ENCODE measurements around the gene WDR6. TPM values are rescaled to one million over a fixed set of nuclear protein-coding genes. Genes with fewer than 3 reads are reported as not detected.

Gene WDR6
- polyA plus RNA-seq, 2 donors: 64.5 to 79.0 TPM

GRCh38 chr3:49035281-49035680, 28.1 kb downstream of the WDR6 start:
- 91 to 97% methylated on average over 3 of the region's 3 CpGs for WGBS, 2 donors
- no peak overlapping the region for H3K27ac ChIP-seq (ENCODE audit: low read depth in 2 of 2, low read length in 1 of 2)
- H3K9me3 ChIP-seq (ENCODE audit: control insufficient read depth in 2 of 2, insufficient read depth in 1 of 2, low read depth in 1 of 2, low read length in 1 of 2): no peaks in the 10 kb centered on the region
- H3K4me3 ChIP-seq (ENCODE audit: low read depth in 1 of 2, low read length in 2 of 2): no peak overlapping the region
- H3K36me3 ChIP-seq (ENCODE audit: control insufficient read depth in 2 of 2, insufficient read depth in 2 of 2, low read length in 1 of 2): peaks cover 9 to 24% of the 10 kb centered on the region in 2 donors
- no peaks in the 10 kb centered on the region for H3K27me3 ChIP-seq (ENCODE audit: control insufficient read depth in 1 of 2, insufficient read depth in 2 of 2, low read length in 2 of 2)
- no peaks in the 10 kb centered on the region for H3K4me1 ChIP-seq (ENCODE audit: control insufficient read depth in 2 of 2, insufficient read depth in 2 of 2, low read length in 1 of 2)

- H3K9me3 ChIP-seq (ENCODE audit: control insufficient read depth in 2 of 2, insufficient read depth in 1 of 2, low read depth in 1 of 2, low read length in 1 of 2): no peaks in the 10 kb centered on the region
- 94 to 100% methylated on average over 1 of the region's 1 CpG for WGBS, 2 donors
- H3K4me1 ChIP-seq (ENCODE audit: control insufficient read depth in 2 of 2, insufficient read depth in 2 of 2, low read length in 1 of 2): no peaks in the 10 kb centered on the region
- peaks cover 14 to 19% of the 10 kb centered on the region in 2 donors for H3K36me3 ChIP-seq (ENCODE audit: control insufficient read depth in 2 of 2, insufficient read depth in 2 of 2, low read length in 1 of 2)
- no peak overlapping the region for H3K27ac ChIP-seq (ENCODE audit: low read depth in 2 of 2, low read length in 1 of 2)
- H3K4me3 ChIP-seq (ENCODE audit: low read depth in 1 of 2, low read length in 2 of 2): no peak overlapping the region
- H3K27me3 ChIP-seq (ENCODE audit: control insufficient read depth in 1 of 2, insufficient read depth in 2 of 2, low read length in 2 of 2): no peaks in the 10 kb centered on the region
These were observed 46.4 kb downstream of the WDR6 start for GRCh38 chr3:49053543-49053942.

- Histone ChIP-seq H3K4me3 (ENCODE audit: low read depth in 1 of 2, low read length in 2 of 2) (no peak overlapping the region), H3K36me3 (ENCODE audit: control insufficient read depth in 2 of 2, insufficient read depth in 2 of 2, low read length in 1 of 2) (peaks cover 14 to 19% of the 10 kb centered on the region in 2 donors), H3K9me3 (ENCODE audit: control insufficient read depth in 2 of 2, insufficient read depth in 1 of 2, low read depth in 1 of 2, low read length in 1 of 2) (no peaks in the 10 kb centered on the region), H3K27ac (ENCODE audit: low read depth in 2 of 2, low read length in 1 of 2) (no peak overlapping the region), H3K27me3 (ENCODE audit: control insufficient read depth in 1 of 2, insufficient read depth in 2 of 2, low read length in 2 of 2) (no peaks in the 10 kb centered on the region), H3K4me1 (ENCODE audit: control insufficient read depth in 2 of 2, insufficient read depth in 2 of 2, low read length in 1 of 2) (no peaks in the 10 kb centered on the region)
- WGBS, 2 donors: 97 to 99% methylated on average over 2 of the region's 2 CpGs
These were observed 47.2 kb downstream of the WDR6 start for GRCh38 chr3:49054344-49054862.

- Histone ChIP-seq H3K4me1 (ENCODE audit: control insufficient read depth in 2 of 2, insufficient read depth in 2 of 2, low read length in 1 of 2) (no peaks in the 10 kb centered on the region), H3K4me3 (ENCODE audit: low read depth in 1 of 2, low read length in 2 of 2) (no peak overlapping the region), H3K9me3 (ENCODE audit: control insufficient read depth in 2 of 2, insufficient read depth in 1 of 2, low read depth in 1 of 2, low read length in 1 of 2) (no peaks in the 10 kb centered on the region), H3K27me3 (ENCODE audit: control insufficient read depth in 1 of 2, insufficient read depth in 2 of 2, low read length in 2 of 2) (no peaks in the 10 kb centered on the region), H3K36me3 (ENCODE audit: control insufficient read depth in 2 of 2, insufficient read depth in 2 of 2, low read length in 1 of 2) (peaks cover 14 to 22% of the 10 kb centered on the region in 2 donors), H3K27ac (ENCODE audit: low read depth in 2 of 2, low read length in 1 of 2) (no peak overlapping the region)
- 96 to 97% methylated on average over 10 of the region's 10 CpGs for WGBS, 2 donors
These were observed 50.1 kb downstream of the WDR6 start for GRCh38 chr3:49057268-49057667.

GRCh38 chr3:49058011-49058410, 50.8 kb downstream of the WDR6 start:
- 93 to 94% methylated on average over 7 of the region's 7 CpGs for WGBS, 2 donors
- Histone ChIP-seq H3K27me3 (ENCODE audit: control insufficient read depth in 1 of 2, insufficient read depth in 2 of 2, low read length in 2 of 2) (no peaks in the 10 kb centered on the region), H3K36me3 (ENCODE audit: control insufficient read depth in 2 of 2, insufficient read depth in 2 of 2, low read length in 1 of 2) (peaks cover 14 to 20% of the 10 kb centered on the region in 2 donors), H3K4me3 (ENCODE audit: low read depth in 1 of 2, low read length in 2 of 2) (no peak overlapping the region), H3K9me3 (ENCODE audit: control insufficient read depth in 2 of 2, insufficient read depth in 1 of 2, low read depth in 1 of 2, low read length in 1 of 2) (no peaks in the 10 kb centered on the region), H3K27ac (ENCODE audit: low read depth in 2 of 2, low read length in 1 of 2) (no peak overlapping the region), H3K4me1 (ENCODE audit: control insufficient read depth in 2 of 2, insufficient read depth in 2 of 2, low read length in 1 of 2) (no peaks in the 10 kb centered on the region)

Other genes with a start within 250 kb of the WDR6 start
- gene PRKAR2A, start 159.5 kb upstream of the WDR6 start, polyA plus RNA-seq: 10 to 100 TPM in 1 of 2 donors, 1 to 10 TPM in 1; 7.2 to 11.3 TPM
- gene SLC25A20, start 108.5 kb upstream of the WDR6 start, polyA plus RNA-seq: 1 to 10 TPM; 5.8 to 9.0 TPM
- gene ARIH2, start 88.5 kb upstream of the WDR6 start, polyA plus RNA-seq: 10 to 100 TPM; 32.8 to 36.5 TPM
- 10 to 100 TPM; 10.7 to 14.5 TPM for gene P4HTM, start 17.1 kb upstream of the WDR6 start, polyA plus RNA-seq
- 10 to 100 TPM; 22.2 to 26.9 TPM for gene DALRD3, start 11.2 kb downstream of the WDR6 start, polyA plus RNA-seq
- 10 to 100 TPM; 65.1 to 65.7 TPM for gene NDUFAF3, start 14.7 kb downstream of the WDR6 start, polyA plus RNA-seq
- gene IMPDH2, start 22.0 kb downstream of the WDR6 start, polyA plus RNA-seq: 100 to 1,000 TPM; 121 to 176 TPM
- gene QRICH1, start 86.7 kb downstream of the WDR6 start, polyA plus RNA-seq: 10 to 100 TPM; 31.9 to 38.2 TPM
- gene QARS1, start 97.4 kb downstream of the WDR6 start, polyA plus RNA-seq: 100 to 1,000 TPM; 228 to 237 TPM
- 10 to 100 TPM; 17.9 to 19.4 TPM for gene USP19, start 113.4 kb downstream of the WDR6 start, polyA plus RNA-seq
- 100 to 1,000 TPM; 123 to 219 TPM for gene LAMB2, start 125.7 kb downstream of the WDR6 start, polyA plus RNA-seq
- 10 to 100 TPM; 10.1 to 19.1 TPM for gene CCDC71, start 158.9 kb downstream of the WDR6 start, polyA plus RNA-seq
- 10 to 100 TPM; 24.5 to 39.0 TPM for gene KLHDC8B, start 164.2 kb downstream of the WDR6 start, polyA plus RNA-seq